ENCODE measurements around the gene UBE2G2.

UBE2G2 gene

GRCh38 chr21:44801468-44802395 lies at the start of gene UBE2G2:
Gene UBE2G2 (minus strand): TSS chr21:44801820. CDS start chr21:44801748, 72 bp downstream.
- DNase-seq (ENCODE audit: low spot score): peak; percentile 83

GRCh38 chr21:44850905-44851657 lies 49.5 kb upstream of the UBE2G2 start:
- DNase-seq (ENCODE audit: low spot score): no peak

- DNase-seq (ENCODE audit: low spot score): no peak
Observed at GRCh38 chr21:44850208-44850800, 48.7 kb upstream of the UBE2G2 start.

GRCh38 chr21:44849616-44850130 lies 48.1 kb upstream of the UBE2G2 start:
- DNase-seq (ENCODE audit: low spot score): no peak

- DNase-seq (ENCODE audit: low spot score): no peak
Observed at GRCh38 chr21:44848821-44849521, 47.4 kb upstream of the UBE2G2 start.

GRCh38 chr21:44847261-44848056 lies 45.8 kb upstream of the UBE2G2 start:
- DNase-seq (ENCODE audit: low spot score): no peak

- DNase-seq (ENCODE audit: low spot score): no peak
Observed at GRCh38 chr21:44846485-44847260, 45.1 kb upstream of the UBE2G2 start.

- DNase-seq (ENCODE audit: low spot score): no peak
Observed at GRCh38 chr21:44846224-44846484, 44.5 kb upstream of the UBE2G2 start.

- peak; percentile 68 for DNase-seq (ENCODE audit: low spot score)
Observed at GRCh38 chr21:44845418-44846223, 44.0 kb upstream of the UBE2G2 start.

GRCh38 chr21:44844256-44844655 lies 42.6 kb upstream of the UBE2G2 start:
- DNase-seq (ENCODE audit: low spot score): no peak

GRCh38 chr21:44842721-44843445 lies 41.3 kb upstream of the UBE2G2 start:
- no peak for DNase-seq (ENCODE audit: low spot score)

- DNase-seq (ENCODE audit: low spot score): no peak
Observed at GRCh38 chr21:44842087-44842486, 40.5 kb upstream of the UBE2G2 start.

- DNase-seq (ENCODE audit: low spot score): no peak
Observed at GRCh38 chr21:44840771-44841170, 39.2 kb upstream of the UBE2G2 start.

- DNase-seq (ENCODE audit: low spot score): no peak
Observed at GRCh38 chr21:44838951-44839350, 37.3 kb upstream of the UBE2G2 start.

- DNase-seq (ENCODE audit: low spot score): peak; percentile 26
Observed at GRCh38 chr21:44838039-44838895, 36.6 kb upstream of the UBE2G2 start.

GRCh38 chr21:44837537-44837936 lies 35.9 kb upstream of the UBE2G2 start:
- DNase-seq (ENCODE audit: low spot score): no peak

GRCh38 chr21:44836666-44837471 lies 35.2 kb upstream of the UBE2G2 start:
- DNase-seq (ENCODE audit: low spot score): no peak

Data from hematopoietic multipotent progenitor cell treated with erythropoietin and hydrocortisone succinate and interleukin-3 and kit ligand, for 15 days (in vitro differentiated cells).